SH-SY5Y (cell line): ENCODE results near the gene OCA2.

Source experiments
- GATA2 ChIP-seq: IDR thresholded peaks from 2 replicates; pipeline ENCODE4 v1.6.1; 2011; ENCODE audit warnings: mild to moderate bottlenecking, low read depth, low read length
- GATA3 ChIP-seq: IDR thresholded peaks from 2 replicates; pipeline ENCODE4 v1.6.1; 2011; ENCODE audit warnings: low read depth, mild to moderate bottlenecking, low read length, moderate library complexity

OCA2 gene

GRCh38 chr15:28098766-28099554 lies at the start of gene OCA2:
Gene OCA2, minus strand, starts transcription at chr15:28099315. Its CDS starts 17,441 bp downstream, at chr15:28081874.
- TF ChIP-seq GATA2 (no peak), GATA3 (no peak)

GRCh38 chr15:28147801-28148200 lies 48.7 kb upstream of the OCA2 start:
- TF ChIP-seq GATA3 (no peak), GATA2 (no peak)

GRCh38 chr15:28140062-28140461 lies 40.9 kb upstream of the OCA2 start:
- no peak for TF ChIP-seq GATA2
- TF ChIP-seq GATA3: no peak

GRCh38 chr15:28133281-28133680 lies 34.2 kb upstream of the OCA2 start:
- TF ChIP-seq GATA2: no peak
- TF ChIP-seq GATA3: no peak

- TF ChIP-seq GATA2: no peak
- TF ChIP-seq GATA3: no peak
Observed at GRCh38 chr15:28132524-28133275, 33.6 kb upstream of the OCA2 start.

- no peak for TF ChIP-seq GATA2
- no peak for TF ChIP-seq GATA3
Observed at GRCh38 chr15:28131946-28132345, 32.8 kb upstream of the OCA2 start.

GRCh38 chr15:28131400-28131799 lies 32.3 kb upstream of the OCA2 start:
- TF ChIP-seq GATA3 (no peak), GATA2 (no peak)

GRCh38 chr15:28130651-28131050 lies 31.5 kb upstream of the OCA2 start:
- TF ChIP-seq GATA3: no peak
- no peak for TF ChIP-seq GATA2

GRCh38 chr15:28129231-28129848 lies 30.2 kb upstream of the OCA2 start:
- TF ChIP-seq GATA3: no peak
- no peak for TF ChIP-seq GATA2

- no peak for TF ChIP-seq GATA3
- TF ChIP-seq GATA2: no peak
Observed at GRCh38 chr15:28128031-28128430, 28.9 kb upstream of the OCA2 start.

- TF ChIP-seq GATA2 (no peak), GATA3 (no peak)
Observed at GRCh38 chr15:28127036-28127435, 27.9 kb upstream of the OCA2 start.

- no peak for TF ChIP-seq GATA2
- no peak for TF ChIP-seq GATA3
Observed at GRCh38 chr15:28125673-28126651, 26.8 kb upstream of the OCA2 start.

GRCh38 chr15:28124841-28125240 lies 25.7 kb upstream of the OCA2 start:
- TF ChIP-seq GATA3 (no peak), GATA2 (no peak)
